Activated CD4-positive, alpha-beta T cell treated with anti-CD3 and anti-CD28 coated beads, Interleukin-2, amount 10 ng/mL, durations not matched to agents 7 days and 5 days (primary cell): ENCODE data around the gene KY. TPM values are rescaled to one million over a fixed set of nuclear protein-coding genes. Genes with fewer than 3 reads are reported as not detected.

Source experiments
- CTCF ChIA-PET: fragments of 350-600 bp; sonication (Branson Sonifier 250); formaldehyde crosslinking; loops from one replicate; lab custom pipeline; 2021; ENCODE audit warnings: antibody characterized with exemption; lab: Charles Lee
- POLR2A ChIA-PET: fragments of 350-600 bp; sonication (Branson Sonifier 250); formaldehyde crosslinking; loops from one replicate; lab custom pipeline; 2021; ENCODE audit warnings: antibody characterized with exemption; lab: Charles Lee
- DNase-seq: peaks from one replicate; pipeline ENCODE4 v3.0.0-alpha.2; 2020
- H3K27ac Mint-ChIP-seq: one replicate; pipeline ENCODE4 v1.8.0; 2021; ENCODE audit warnings: mild to moderate bottlenecking, moderate library complexity, mixed read lengths
- H3K27me3 Mint-ChIP-seq: one replicate; pipeline ENCODE4 v1.8.0; 2021; ENCODE audit warnings: mixed read lengths
- H3K36me3 Mint-ChIP-seq: one replicate; pipeline ENCODE4 v1.8.0; 2021; ENCODE audit warnings: low read depth, mixed read lengths
- H3K4me1 Mint-ChIP-seq: one replicate; pipeline ENCODE4 v1.8.0; 2021; ENCODE audit warnings: mixed read lengths
- H3K4me3 Mint-ChIP-seq: one replicate; pipeline ENCODE4 v1.8.0; 2021; ENCODE audit warnings: mild to moderate bottlenecking, moderate library complexity, mixed read lengths
- H3K9me3 Mint-ChIP-seq: one replicate; pipeline ENCODE4 v1.8.0; 2021; ENCODE audit warnings: mixed read lengths
- total RNA-seq, 2 experiments: library from RNA; stranded (reverse); gene quantifications; one replicate each; pipeline ENCODE4 v1.2.3, GENCODE V29; 2021

Gene KY
- total RNA-seq, 2 experiments from 2014 or later, result not detected

- no peaks in the 10 kb centered on the region for H3K9me3 Mint-ChIP-seq
- no peak overlapping the region for H3K27ac Mint-ChIP-seq
- CTCF ChIA-PET, result no interaction called here
- DNase-seq, result no peak
- POLR2A ChIA-PET, result no interaction called here
- peaks cover 31% of the 10 kb centered on the region for H3K36me3 Mint-ChIP-seq
- no peaks in the 10 kb centered on the region for H3K27me3 Mint-ChIP-seq
- H3K4me3 Mint-ChIP-seq, result no peak overlapping the region
- H3K4me1 Mint-ChIP-seq, result peaks cover 4% of the 10 kb centered on the region
These were observed 91.2 kb downstream of the KY start for GRCh38 chr3:134559591-134559990.

Other genes with a start within 250 kb of the KY start
- 10 to 100 TPM; 33.5 to 36.5 TPM for gene ANAPC13, start 165.0 kb downstream of the KY start, total RNA-seq
- gene CEP63, start 165.0 kb downstream of the KY start, total RNA-seq, result 10 to 100 TPM; 25.4 to 26.6 TPM
- 1 to 10 TPM; 1.2 to 1.8 TPM for gene EPHB1, start 144.2 kb upstream of the KY start, total RNA-seq